HG02852 (cell line): ENCODE measurements around the gene FHL2.

Source experiments
- ATAC-seq: cut with Tn5 transposase; IDR thresholded peaks from one replicate; pipeline ENCODE4 v1.9.1; 2021; ENCODE audit warnings: mild to moderate bottlenecking, moderate library complexity; ENCODE audit not compliant: unreplicated experiment

FHL2 gene

DNA sequence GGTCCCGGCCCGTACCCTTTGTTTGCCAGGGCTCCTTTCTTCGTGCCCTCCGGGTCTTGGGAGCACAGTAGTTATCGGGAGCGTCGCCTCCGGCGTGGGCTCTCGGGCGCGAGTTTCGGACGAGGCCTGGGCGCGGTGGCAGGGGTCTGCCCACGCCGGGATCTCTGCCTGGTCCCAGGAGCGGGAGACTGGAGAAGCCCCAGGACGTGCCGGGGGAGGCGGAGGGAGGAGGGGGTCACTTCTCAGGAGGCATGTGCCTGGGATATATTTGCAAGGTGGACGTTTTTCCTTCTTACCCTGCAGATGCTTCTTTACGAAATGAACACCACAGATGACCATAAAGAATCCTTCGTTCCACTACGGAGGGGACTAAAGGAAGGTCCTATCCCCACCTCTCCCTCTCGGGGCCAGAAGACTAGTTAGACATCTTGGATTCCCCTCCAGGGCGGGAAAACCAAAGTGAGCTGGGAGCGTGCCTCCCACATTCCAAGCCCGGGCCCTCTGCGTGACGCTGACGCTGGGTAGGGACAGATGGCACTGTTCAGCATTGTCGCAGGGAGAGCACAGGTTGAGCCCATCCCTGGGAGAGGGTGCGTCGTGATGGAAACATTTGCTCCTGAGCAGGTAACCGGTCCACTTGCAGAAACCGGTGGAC lies 483 bp upstream of the FHL2 start:
- no peak for ATAC-seq

DNA sequence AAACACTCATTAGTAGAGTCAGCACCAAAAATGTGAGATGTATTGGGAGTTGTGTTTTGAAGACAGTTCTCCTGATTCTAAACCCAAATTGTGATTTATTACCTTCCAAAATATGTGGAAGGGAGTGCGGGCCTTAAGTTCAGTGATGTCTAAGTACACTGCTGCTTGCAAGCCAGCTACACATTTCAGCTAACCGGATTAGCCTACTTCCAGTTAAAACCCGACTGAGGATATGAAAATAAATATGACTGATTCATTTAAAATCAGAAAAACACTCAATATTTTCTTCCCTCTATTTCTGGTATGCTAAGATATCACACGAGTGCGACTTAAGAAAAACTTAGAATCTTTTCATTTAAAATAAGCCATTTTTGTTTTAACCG lies 907 bp downstream of the FHL2 start:
- no peak for ATAC-seq

DNA sequence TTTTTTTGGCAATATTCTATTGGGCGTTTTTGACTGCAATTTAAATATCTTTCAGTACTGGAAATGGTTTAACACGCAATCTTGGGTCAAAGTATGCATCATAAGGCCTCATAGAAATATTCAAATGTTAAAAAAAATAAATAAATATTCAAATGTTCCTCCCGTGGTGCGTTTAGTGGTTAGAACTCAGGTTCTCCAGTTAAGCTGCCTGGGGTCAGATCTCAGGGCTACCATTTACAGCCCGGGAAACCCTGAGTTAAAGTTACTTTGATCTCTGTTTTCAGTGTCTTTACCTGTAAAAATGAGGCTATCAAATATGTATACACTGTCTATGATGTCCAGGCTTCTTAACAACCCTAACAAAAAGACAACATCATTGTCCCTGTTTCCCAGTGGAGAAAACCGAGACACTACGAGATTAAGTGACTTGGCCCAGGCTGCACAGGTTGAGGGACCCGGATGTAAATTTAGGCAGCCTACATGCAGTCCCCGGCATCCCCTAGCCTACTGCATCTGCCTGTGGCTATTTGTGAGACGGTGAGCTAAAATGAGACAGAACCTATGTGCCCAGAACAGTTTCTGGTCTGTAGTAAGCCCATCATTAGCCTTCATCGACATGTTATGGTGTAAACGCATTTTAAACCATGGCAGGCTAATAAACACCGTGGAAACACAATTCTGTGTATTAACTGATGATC lies 1.7 kb downstream of the FHL2 start:
- ATAC-seq, result no peak

DNA sequence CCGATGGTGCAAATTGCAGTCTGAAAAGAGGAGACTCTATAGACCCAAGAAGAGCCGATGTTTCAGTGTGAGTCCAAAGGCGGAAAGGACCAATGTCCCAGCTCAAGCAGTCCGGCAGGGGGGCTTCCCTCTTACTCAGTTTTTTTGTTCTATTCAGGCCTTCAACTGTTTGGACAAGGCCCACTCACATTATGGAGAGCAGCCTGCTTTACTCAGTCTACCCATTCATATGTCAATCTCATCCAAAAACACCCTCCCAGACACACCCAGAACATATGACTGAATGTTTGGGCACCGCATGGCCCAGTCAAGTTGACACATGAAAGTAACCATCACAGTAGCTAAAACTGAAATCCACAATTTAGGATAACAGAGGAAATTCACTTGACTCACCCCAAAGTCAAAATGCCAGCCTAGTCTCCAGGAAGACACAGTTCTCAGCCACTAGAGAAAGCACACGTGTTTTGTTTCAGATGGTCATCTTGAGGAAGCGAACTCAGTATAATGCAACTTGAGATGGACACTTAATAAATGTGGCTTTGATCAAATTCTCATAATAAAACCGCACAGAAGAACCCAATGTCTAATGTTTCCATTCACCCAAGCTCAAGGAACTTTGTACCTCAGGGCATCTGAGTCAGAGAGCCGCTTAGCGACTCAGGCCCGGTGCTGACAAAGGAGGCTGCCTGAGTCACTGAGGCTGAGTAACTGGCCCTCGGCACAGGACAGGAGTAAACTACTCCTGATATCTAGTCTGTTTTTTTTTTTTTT lies 2.4 kb downstream of the FHL2 start:
- ATAC-seq, result no peak

DNA sequence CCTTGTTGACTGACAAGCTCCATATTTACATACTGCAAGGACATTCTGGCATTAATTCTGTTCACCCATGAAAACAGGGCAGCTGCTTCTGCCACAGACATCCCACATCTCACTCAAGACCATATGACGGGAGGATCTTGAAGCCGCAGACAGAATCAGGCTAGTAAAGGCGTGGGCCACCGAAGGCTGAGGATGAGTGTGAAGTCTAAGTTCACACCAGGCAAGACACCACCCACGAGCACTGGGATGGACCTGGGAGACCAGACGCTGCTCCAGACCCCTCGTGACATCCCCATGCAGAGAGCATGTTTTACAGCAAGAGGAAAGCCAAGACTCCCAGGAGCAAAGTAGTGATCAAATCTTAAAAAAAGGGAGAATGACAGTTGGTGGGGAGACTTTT lies 3.2 kb downstream of the FHL2 start:
- ATAC-seq, result no peak

DNA sequence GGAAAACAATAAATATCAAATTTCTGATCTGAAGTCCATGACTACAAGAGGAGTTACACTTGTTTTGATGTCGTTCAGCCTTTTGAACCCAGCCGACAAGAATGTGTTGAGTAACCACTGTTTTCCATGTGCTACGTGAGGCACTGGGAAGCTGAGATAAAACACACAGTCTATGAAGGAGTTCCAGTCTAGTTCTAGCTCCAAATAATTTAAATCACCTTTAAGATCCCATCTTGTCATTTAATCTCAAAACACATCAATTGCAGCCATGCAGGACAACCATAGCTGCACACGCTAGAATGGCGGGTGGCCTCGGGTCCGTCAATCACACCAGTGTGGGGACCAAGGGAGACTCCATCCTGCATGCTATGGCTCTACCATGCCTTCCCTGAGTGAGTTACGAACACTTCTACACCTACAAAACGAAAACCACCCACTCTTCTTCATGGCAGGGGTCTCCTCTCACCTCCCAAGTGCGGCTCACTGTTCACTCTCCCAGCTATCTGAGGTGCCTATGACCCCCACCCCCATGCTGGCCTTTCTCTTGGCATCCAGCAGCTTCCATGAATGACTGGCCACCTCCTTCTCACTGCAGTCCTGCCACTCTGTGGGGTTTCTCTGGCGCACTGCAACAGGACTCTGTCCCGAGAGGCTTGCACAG lies 3.8 kb downstream of the FHL2 start:
- no peak for ATAC-seq

DNA sequence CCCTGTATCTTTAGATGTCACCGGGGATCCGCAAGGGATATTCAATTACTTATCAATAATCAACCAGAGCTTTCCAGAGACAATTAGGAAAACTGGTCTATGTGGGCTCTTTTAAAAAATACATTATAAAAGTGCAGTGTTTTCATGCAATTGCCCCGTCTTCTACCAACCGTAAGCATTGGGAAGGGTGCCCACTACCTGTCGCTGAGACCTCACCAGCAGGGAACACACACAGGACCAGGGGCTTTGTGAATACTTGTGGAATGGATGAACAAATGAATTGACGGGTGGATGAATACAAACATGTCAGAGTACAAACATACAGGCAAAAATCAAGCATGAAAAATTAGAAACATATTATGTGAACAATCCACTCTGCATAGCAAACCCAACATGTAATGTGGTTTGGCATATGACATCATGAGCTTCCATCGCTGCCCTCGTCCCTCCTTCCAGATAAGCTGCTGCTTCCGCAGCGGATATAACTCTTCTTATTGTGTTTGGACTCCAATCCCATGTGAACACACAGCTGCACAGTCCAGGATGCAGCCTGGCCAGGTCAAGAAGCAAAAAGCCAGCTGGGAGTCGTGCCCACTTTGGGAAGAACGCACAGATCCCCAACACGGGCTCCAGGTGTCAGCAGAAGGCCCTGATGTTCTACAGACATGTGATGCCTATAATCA lies 5.3 kb downstream of the FHL2 start:
- ATAC-seq, result no peak

DNA sequence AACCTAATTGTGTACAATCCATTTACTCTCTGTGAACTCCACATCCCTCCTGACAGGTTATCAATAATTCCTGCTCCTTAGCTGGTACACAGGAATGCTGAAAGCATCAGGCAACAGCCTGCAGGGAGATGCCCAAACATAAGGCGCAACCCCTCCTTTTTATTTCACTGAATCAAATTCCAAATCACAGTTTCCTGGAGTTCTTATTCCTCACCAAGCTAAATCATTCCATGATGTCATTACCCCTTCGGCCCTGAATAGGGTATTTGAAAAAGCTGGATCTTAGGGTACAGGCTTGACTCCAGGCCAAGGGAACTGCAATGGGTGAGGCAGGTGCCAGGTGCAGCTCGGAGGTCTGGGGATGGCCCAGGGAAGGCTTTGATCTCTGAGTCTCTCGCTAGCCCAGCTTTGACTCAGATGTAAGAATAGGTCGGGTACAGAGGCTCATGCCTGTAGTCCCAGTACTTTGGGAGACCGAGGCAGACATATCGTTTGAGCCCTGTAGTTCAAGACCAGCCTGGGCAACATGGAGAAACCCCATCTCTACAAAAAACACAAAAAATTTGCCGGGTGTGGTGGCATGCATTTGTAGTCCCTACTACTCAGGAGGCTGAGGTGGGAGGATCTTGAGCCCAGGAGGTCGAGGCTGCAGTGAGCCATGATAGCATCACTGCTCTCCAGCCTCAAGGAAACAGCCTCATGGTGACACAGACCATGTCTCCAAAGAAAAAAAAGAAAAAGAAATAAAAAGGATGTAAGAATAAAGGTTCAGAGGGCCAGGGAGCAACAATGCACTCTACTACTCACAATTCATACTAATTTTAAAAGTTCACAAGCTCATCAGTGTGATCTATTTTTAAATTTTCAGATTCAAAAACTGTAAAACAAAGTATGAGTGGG lies 6.8 kb downstream of the FHL2 start:
- no peak for ATAC-seq

DNA sequence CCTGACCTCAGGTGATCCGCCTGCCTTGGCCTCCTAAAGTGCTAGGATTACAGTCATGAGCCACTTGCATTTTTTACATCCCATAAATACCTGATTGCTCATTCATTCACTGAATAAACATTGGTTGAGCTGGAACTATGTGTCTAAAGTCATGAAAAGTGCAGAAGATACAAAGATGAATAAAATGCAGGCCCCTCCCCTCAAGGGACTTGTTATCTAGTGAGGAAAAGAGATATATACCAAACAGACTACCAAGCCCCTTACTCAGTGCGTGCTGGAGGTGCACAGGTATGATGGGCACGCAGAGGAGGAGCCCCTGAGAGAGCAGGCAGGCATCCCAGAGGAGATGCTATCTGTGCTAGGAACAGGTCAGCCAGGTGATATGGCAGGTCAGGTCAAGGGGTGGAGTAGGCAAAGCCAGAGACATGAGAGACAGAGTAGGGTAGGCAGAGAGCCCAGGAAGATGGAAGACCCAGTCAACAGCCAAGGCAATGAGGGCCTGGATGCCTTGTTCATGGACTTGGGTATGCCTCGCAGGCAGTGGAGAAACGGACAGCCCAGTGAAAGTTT lies 7.7 kb downstream of the FHL2 start:
- ATAC-seq, result no peak

DNA sequence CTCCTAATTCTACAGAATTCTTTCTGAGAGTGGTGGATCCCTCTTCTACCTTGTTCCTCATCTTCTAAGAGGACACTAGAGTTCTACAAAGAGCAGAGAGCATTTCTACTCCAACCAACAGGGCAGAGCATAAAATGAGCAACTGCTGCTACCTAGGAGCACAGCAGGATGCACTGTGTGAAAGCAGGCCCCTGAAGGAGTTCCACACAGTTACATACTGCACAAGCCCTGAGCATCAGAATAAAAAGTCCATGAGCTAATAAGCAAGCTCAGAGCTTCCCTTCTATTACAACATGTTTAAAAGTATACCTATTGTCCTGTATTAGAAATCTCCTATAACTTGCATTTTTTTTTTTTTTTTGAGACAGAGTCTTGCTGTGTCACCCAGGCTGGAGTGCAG lies 8.4 kb downstream of the FHL2 start:
- ATAC-seq, result no peak

DNA sequence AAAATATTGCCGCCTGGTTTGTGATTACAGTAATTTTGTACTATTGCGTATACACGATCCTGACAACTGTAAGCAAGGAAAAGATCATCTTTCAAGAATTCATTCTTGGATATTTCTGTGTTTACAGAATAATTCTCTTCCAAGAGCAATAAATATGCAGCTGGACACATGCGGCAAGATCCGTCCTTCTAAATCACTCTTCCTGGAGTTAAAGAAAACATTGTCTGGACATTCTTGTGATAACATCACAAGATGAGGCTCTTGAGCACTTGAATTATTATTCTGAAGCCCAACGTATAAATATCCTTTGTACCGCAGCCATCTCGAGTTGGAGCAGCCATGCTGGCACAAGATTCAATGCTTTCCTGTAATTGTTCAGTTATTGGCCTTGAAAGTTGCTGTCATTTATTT lies 9.9 kb downstream of the FHL2 start:
- ATAC-seq, result no peak

DNA sequence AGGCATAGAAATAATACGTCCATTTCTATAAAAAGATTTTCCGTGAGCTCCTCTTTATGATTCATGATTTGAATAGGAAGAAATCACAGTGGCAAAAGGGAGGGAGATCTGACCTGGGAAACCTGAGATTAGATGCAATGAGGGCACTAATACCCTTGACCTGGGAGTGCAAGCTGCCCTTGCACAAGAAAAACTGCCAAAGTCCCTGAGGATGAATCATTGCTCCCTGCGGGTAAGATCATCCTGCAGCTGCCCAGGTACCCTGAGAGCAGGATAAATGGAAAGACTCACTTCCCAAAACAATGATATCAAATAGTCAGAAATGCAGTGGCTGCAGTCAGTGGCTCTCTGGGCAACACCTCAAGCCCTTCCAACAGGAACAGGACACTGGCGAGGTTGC lies 11.6 kb downstream of the FHL2 start:
- ATAC-seq, result no peak

DNA sequence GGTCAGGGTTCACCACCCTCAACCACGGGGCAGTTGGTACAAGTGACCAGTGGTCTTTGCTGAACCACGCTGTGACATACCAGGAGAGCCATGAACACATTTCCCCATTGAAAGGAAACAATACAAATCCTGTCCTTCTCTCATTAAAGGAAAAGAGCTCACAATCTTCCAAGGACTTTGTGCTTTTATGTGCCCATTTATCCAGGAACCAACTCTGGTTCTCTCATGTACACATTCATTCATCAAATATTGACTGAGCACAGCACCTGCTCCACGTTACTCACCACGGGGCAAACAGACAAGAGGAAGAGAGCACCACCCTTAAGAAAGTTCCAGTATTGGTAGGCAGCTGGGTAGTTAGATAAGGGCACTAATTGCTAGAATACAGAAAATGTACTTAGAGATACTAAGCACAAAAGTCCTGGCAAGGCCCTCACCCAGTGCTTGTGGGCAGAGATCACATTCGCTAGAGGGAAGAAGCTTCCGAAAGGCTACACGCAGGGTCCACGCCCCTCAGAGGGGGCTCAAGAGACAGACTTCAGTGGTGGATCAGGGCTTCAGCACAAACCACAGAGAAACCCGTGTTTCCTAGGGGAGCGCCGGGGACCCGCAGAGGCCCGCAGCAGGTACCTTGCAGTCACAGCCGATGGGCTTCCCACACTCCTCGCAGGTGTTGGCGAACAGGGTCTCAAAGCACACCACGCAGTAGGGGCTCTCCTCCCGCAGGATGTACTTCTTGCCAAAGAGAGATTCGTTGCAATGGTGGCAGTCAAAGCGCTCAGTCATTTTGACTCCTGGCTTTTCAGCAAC lies 12.9 kb downstream of the FHL2 start:
- no peak for ATAC-seq

DNA sequence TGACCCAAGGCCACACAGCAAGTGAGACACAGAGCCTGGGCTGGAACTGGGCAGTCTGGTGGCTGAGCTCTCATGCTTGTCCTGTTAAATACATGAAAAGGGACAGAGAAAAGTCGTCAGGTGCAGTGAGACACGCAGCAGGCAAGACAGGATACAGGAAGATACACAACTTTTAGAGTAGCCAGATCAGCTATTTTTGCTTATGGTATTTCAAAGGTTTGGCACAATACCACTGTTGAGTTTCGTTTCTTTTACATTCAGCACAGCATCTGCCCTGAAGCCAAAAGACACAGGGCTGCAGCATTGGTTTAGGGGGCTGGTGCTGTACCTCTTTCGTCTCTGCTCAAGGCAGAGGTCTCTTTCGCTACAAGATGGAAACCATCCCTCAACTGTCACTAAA lies 14.0 kb downstream of the FHL2 start:
- ATAC-seq, result no peak

DNA sequence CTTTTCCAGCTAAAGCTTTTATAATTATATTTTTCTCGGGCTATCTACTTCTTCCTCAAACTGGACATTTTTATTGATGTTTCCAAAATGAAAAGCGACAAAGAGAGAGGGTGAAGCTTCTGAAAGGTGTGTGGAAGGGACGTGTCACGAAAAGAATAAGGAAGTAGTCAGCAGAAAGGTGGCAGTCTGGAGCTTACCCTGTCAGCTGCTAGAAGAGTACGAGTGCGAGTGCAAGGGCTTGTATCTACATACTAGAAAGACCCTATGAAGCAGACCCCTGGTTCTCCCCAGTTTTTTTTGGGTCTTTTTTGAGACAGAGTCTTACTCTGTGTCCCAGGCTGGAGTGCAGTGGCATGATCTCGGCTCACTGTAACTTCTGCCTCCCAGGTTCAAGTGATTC lies 14.6 kb downstream of the FHL2 start:
- no peak for ATAC-seq

DNA sequence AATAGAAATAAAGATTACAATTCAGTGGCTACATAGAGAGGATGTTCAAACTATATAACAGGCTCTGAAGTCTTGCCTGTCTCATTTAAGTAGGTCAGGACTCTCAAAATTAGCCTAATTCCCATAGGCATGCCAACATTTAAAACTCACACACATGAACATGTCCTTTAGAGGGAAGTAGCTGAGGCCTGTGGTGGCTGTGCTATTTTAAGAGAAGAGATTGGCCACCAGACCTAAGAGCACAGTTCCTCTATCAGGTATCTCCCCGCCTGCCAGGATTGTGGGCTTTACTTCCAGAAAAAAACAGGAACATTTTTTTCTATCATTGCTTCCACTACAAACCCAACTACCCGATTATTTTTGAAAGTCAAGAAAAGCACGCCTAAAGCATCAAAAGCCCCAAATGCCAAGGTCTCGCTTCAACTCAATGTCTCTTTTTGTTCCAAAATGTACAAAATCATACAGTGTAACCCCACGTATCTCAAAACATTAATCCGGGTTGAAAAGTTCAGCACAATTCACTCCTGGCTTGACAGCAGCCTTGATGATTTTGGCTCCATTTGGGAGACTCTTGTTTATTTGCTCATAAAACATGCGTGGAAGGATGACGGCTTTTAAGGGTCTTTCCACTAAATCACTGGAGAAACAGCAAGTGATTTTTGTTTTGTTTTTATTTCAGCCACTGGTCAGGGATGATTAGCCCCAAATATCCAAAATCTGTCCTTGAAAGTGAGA lies 15.3 kb downstream of the FHL2 start:
- no peak for ATAC-seq

DNA sequence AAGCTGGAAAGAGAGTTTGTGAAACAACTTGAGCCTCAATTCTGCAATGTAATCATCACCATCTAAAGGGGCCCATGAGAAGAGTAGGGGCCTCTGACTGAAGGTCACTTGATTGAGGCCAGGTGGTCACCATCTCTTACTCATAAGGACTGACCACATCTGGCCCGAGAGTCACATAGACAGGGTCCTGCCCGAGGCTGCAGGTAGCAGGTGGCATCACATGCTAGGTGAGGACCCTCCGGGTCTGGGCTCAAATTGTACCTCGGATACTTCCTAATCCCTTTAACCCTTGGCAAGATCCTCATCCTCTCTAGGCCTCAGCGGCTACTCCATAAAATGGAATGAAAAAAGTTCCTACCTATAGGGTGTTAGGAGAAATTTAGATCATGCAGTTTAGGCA lies 16.7 kb downstream of the FHL2 start:
- no peak for ATAC-seq

DNA sequence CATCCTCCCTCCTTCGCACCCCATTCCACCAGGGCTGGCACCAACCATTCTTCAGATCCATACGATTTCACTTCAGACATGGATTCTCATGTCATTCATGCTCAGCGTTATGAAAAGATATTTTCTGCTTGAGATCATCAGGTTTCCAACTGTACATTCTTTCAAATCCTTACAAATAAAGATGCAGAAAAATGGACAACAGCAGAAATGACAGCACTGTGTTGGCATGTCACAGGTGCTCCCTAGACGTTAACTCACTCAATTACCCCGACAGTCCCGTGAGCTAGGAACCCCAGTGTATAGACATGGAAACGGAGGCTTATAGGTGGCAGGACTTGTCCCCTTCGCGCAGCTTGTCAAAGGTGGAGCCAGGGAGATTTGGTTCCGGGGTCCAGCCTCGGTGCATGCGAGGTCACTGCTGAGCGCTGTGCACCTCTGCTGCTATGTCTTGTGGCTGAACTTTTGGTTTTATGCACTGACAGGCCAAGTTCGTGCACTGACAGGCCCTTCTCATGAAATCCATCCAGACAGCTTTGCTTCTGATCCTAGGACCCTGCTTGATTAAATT lies 17.7 kb downstream of the FHL2 start:
- ATAC-seq, result no peak
